ENCODE results near the gene ZNF133.
"Not testable (repeated sequence)": the region's sequence is repeated elsewhere in the genome, so short reads cannot be mapped to it uniquely, and the experiment has no call there.

ZNF133 gene

GRCh38 chr20:18287915-18288748 is at the start of gene ZNF133:
Gene ZNF133, plus strand, starts transcription at chr20:18288527. Its CDS starts 17,160 bp downstream, at chr20:18305687.
- peak; percentile 96 for DNase-seq (ENCODE audit: low spot score)

- DNase-seq (ENCODE audit: low spot score) = no peak
These were observed 47.3 kb upstream of the ZNF133 start for GRCh38 chr20:18240997-18241396.

GRCh38 chr20:18243802-18244201 is 44.5 kb upstream of the ZNF133 start:
- no peak for DNase-seq (ENCODE audit: low spot score)

- not testable (repeated sequence) for DNase-seq (ENCODE audit: low spot score)
These were observed 39.8 kb upstream of the ZNF133 start for GRCh38 chr20:18248545-18248944.

GRCh38 chr20:18250217-18250616 is 38.1 kb upstream of the ZNF133 start:
- no peak for DNase-seq (ENCODE audit: low spot score)

- DNase-seq (ENCODE audit: low spot score) = no peak
These were observed 35.5 kb upstream of the ZNF133 start for GRCh38 chr20:18252597-18253451.

GRCh38 chr20:18254615-18255014 is 33.7 kb upstream of the ZNF133 start:
- no peak for DNase-seq (ENCODE audit: low spot score)

- no peak for DNase-seq (ENCODE audit: low spot score)
These were observed 32.8 kb upstream of the ZNF133 start for GRCh38 chr20:18255526-18255925.

GRCh38 chr20:18256440-18257090 is 31.8 kb upstream of the ZNF133 start:
- DNase-seq (ENCODE audit: low spot score) = peak; percentile 57

- no peak for DNase-seq (ENCODE audit: low spot score)
These were observed 30.0 kb upstream of the ZNF133 start for GRCh38 chr20:18258126-18258860.

GRCh38 chr20:18259730-18260129 is 28.6 kb upstream of the ZNF133 start:
- DNase-seq (ENCODE audit: low spot score) = no peak

- no peak for DNase-seq (ENCODE audit: low spot score)
These were observed 24.6 kb upstream of the ZNF133 start for GRCh38 chr20:18263723-18264122.

- DNase-seq (ENCODE audit: low spot score) = no peak
These were observed 22.9 kb upstream of the ZNF133 start for GRCh38 chr20:18265441-18265840.

GRCh38 chr20:18266282-18266681 is 22.0 kb upstream of the ZNF133 start:
- DNase-seq (ENCODE audit: low spot score) = no peak

- no peak for DNase-seq (ENCODE audit: low spot score)
These were observed 20.5 kb upstream of the ZNF133 start for GRCh38 chr20:18267815-18268214.

- DNase-seq (ENCODE audit: low spot score) = no peak
These were observed 17.2 kb upstream of the ZNF133 start for GRCh38 chr20:18271160-18271559.

GRCh38 chr20:18272451-18272850 is 15.9 kb upstream of the ZNF133 start:
- DNase-seq (ENCODE audit: low spot score) = no peak

GRCh38 chr20:18273738-18274137 is 14.6 kb upstream of the ZNF133 start:
- no peak for DNase-seq (ENCODE audit: low spot score)

GRCh38 chr20:18275960-18276359 is 12.4 kb upstream of the ZNF133 start:
- DNase-seq (ENCODE audit: low spot score) = not testable (repeated sequence)

GRCh38 chr20:18276821-18277220 is 11.5 kb upstream of the ZNF133 start:
- DNase-seq (ENCODE audit: low spot score) = peak; percentile 68

GRCh38 chr20:18279242-18279641 is 9.1 kb upstream of the ZNF133 start:
- DNase-seq (ENCODE audit: low spot score) = no peak

All from hematopoietic multipotent progenitor cell treated with erythropoietin and hydrocortisone succinate and interleukin-3 and kit ligand, for 17 days (in vitro differentiated cells).